ENCODE results near the gene SSBP1. TPM values are rescaled to one million over a fixed set of nuclear protein-coding genes. Genes with fewer than 3 reads are reported as not detected.

Gene SSBP1
- total RNA-seq, 1 experiment from 2014 or later = 174 TPM

GRCh38 chr7:141693082-141693481, 45.1 kb upstream of the SSBP1 start:
- no peak for ATAC-seq
- no peak for DNase-seq (ENCODE audit: low read depth, low spot score)
- no TSS peak for BruUV-seq (replicated peaks)
- intact Hi-C loops (cut with micrococcal nuclease; ENCODE audit: unreplicated experiment) = no loop called here
- Histone ChIP-seq H3K9me3 (ENCODE audit: control insufficient read depth, insufficient read depth, low read depth, low read length) (no peaks in the 10 kb centered on the region), H3K27me3 (ENCODE audit: control insufficient read depth, insufficient read depth, low read length) (no peaks in the 10 kb centered on the region), H3K4me3 (ENCODE audit: low read depth in 2 of 2, low read length in 2 of 2) (no peak overlapping the region), H3K27ac (ENCODE audit: low read length) (no peak overlapping the region), H3K36me3 (ENCODE audit: control insufficient read depth, insufficient read depth, low read length) (no peaks in the 10 kb centered on the region), H3K4me1 (ENCODE audit: control insufficient read depth, insufficient read depth, low read length) (peaks cover 9% of the 10 kb centered on the region; the same call in 1 of the 2 replicates)
- TF ChIP-seq TCF7L2 (IDR thresholded peaks at IDR 0.05; ENCODE audit: low read depth, low read length) = no peak
- no peak for TF ChIP-seq REST (IDR thresholded peaks at IDR 0.05; ENCODE audit: insufficient read depth in 1 of 2, low read depth in 2 of 2, low read length in 1 of 2)
- no peak for TF ChIP-seq POLR2AphosphoS5 (IDR thresholded peaks at IDR 0.05; ENCODE audit: low read depth, low read length)
- ChIA-PET POLR2A (no interaction called here), CTCF (interaction anchor here (0.5 kb wide), 1 partner anchor 709 kb away, joined by 4 read pairs; no protein-coding TSS in a partner anchor)
- in situ Hi-C loops (cut with HindIII; ENCODE audit: low pct_unique_long_range_greater_than_20kb, low sequenced_read_pairs) = no loop called here

- intact Hi-C loops (cut with micrococcal nuclease; ENCODE audit: unreplicated experiment) = no loop called here
- Histone ChIP-seq H3K36me3 (ENCODE audit: control insufficient read depth, insufficient read depth, low read length) (no peaks in the 10 kb centered on the region), H3K4me3 (ENCODE audit: low read depth in 2 of 2, low read length in 2 of 2) (no peak overlapping the region), H3K4me1 (ENCODE audit: control insufficient read depth, insufficient read depth, low read length) (peaks cover 9% of the 10 kb centered on the region; the same call in 1 of the 2 replicates), H3K27me3 (ENCODE audit: control insufficient read depth, insufficient read depth, low read length) (no peaks in the 10 kb centered on the region), H3K27ac (ENCODE audit: low read length) (no peak overlapping the region), H3K9me3 (ENCODE audit: control insufficient read depth, insufficient read depth, low read depth, low read length) (no peaks in the 10 kb centered on the region)
- TF ChIP-seq POLR2AphosphoS5 (IDR thresholded peaks at IDR 0.05; ENCODE audit: low read depth, low read length) (no peak), REST (IDR thresholded peaks at IDR 0.05; ENCODE audit: insufficient read depth in 1 of 2, low read depth in 2 of 2, low read length in 1 of 2) (no peak), TCF7L2 (IDR thresholded peaks at IDR 0.05; ENCODE audit: low read depth, low read length) (no peak), SIN3A (IDR thresholded peaks at IDR 0.05; ENCODE audit: borderline replicate concordance, insufficient read depth, low read depth, low read length) (no peak), CTCF (IDR thresholded peaks at IDR 0.05) (no peak)
- POLR2A ChIA-PET = no interaction called here
- no TSS peak for BruUV-seq (replicated peaks)
- in situ Hi-C loops (cut with HindIII; ENCODE audit: low pct_unique_long_range_greater_than_20kb, low sequenced_read_pairs) = no loop called here
- ATAC-seq = peak; percentile 57
- DNase-seq (ENCODE audit: low read depth, low spot score) = peak; percentile 79
- CTCF ChIA-PET = no interaction called here
Observed at GRCh38 chr7:141695803-141696289, 42.3 kb upstream of the SSBP1 start.

All from Panc1 (cell line).